Uterus (tissue), 2 donors: ENCODE measurements around the gene WASHC4.

ENCODE experiments used
- CTCF ChIP-seq, 4 experiments: fragments of 200-600 bp in 2 of 4; fragments of 450-650 bp in 2 of 4; sonication (generic) in 2 of 4; IDR thresholded peaks; one replicate each; pipeline ENCODE4 v1.5.1; 2016 to 2019; ENCODE audit warnings: antibody characterized with exemption in 4 of 4, mild to moderate bottlenecking in 2 of 4, moderate library complexity in 1 of 4
- POLR2A ChIP-seq, 2 donors: fragments of 450-650 bp; IDR thresholded peaks; one replicate each; pipeline ENCODE4 v1.6.1; 2016; ENCODE audit warnings: antibody characterized with exemption in 2 of 2, mild to moderate bottlenecking in 1 of 2, moderate library complexity in 1 of 2

GRCh38 chr12:105167346-105167745, 59.8 kb downstream of the WASHC4 start:
- no peak for TF ChIP-seq CTCF (IDR thresholded peaks at IDR 0.05)
- no peak for TF ChIP-seq POLR2A (IDR thresholded peaks at IDR 0.05)
